GM18517 (cell line): ENCODE data around the gene PCSK6.
A peak's percentile ranks its signal among the peaks of the same experiment; 100 is the strongest.

Source experiments
- ATAC-seq: cut with Tn5 transposase; IDR thresholded peaks from one replicate; pipeline ENCODE4 v1.9.1; 2021; ENCODE audit warnings: mild to moderate bottlenecking, moderate library complexity; ENCODE audit not compliant: unreplicated experiment

PCSK6 gene

GRCh38 chr15:101499863-101500713 is 10.6 kb upstream of the PCSK6 start:
- ATAC-seq: peak; percentile 71

GRCh38 chr15:101498717-101499480 is 9.4 kb upstream of the PCSK6 start:
- ATAC-seq: no peak

GRCh38 chr15:101498076-101498716 is 8.7 kb upstream of the PCSK6 start:
- ATAC-seq: no peak

- ATAC-seq: no peak
These were observed 8.1 kb upstream of the PCSK6 start for GRCh38 chr15:101497484-101498034.

GRCh38 chr15:101497017-101497416 is 7.5 kb upstream of the PCSK6 start:
- ATAC-seq: no peak

GRCh38 chr15:101496198-101496986 is 6.9 kb upstream of the PCSK6 start:
- no peak for ATAC-seq

GRCh38 chr15:101495334-101496197 is 6.1 kb upstream of the PCSK6 start:
- ATAC-seq: no peak

GRCh38 chr15:101494251-101494796 is 4.8 kb upstream of the PCSK6 start:
- ATAC-seq: no peak

- ATAC-seq: no peak
These were observed 3.5 kb upstream of the PCSK6 start for GRCh38 chr15:101492766-101493692.

GRCh38 chr15:101491734-101492640 is 2.5 kb upstream of the PCSK6 start:
- ATAC-seq: no peak

GRCh38 chr15:101490922-101491733 is 1.6 kb upstream of the PCSK6 start:
- ATAC-seq: no peak

GRCh38 chr15:101490408-101490891 is 943 bp upstream of the PCSK6 start:
- no peak for ATAC-seq

- no peak for ATAC-seq
These were observed 289 bp downstream of the PCSK6 start for GRCh38 chr15:101489237-101489598.

GRCh38 chr15:101488300-101489164 is 975 bp downstream of the PCSK6 start:
- no peak for ATAC-seq
